Fibroblast of pulmonary artery (primary cell): ENCODE measurements around the gene CCNG2.

ENCODE experiments used
- DNase-seq: peaks from one replicate; pipeline ENCODE4 v3.0.0-alpha.2; 2010; ENCODE audit warnings: low read depth
- H3K4me3 ChIP-seq: replicated peaks from 2 replicates; pipeline ENCODE4 v1.5.1; 2011; ENCODE audit warnings: low read depth, mild to moderate bottlenecking, control low read depth, low read length, moderate library complexity
- TF ChIP-seq, protein P1 (sequence below): IDR thresholded peaks from 2 replicates; pipeline ENCODE4 v1.5.1; 2011; ENCODE audit warnings: mild to moderate bottlenecking, control low read depth, low read length, inconsistent platforms; ENCODE audit errors: missing control alignments

Gene CCNG2

DNA sequence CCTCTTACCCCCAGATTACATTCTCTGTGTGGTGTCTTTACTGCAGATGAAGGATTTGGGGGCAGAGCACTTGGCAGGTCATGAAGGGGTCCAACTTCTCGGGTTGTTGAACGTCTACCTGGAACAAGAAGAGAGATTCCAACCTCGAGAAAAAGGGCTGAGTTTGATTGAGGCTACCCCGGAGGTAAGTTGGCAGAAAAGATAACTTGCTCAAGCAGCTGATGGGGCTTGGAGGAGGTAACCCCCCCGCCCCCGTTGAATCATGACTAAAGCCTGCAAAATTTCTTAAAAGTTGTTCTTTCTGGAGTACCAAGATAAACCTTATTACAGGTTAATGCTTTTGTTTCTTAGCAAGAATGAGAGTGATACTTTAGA, 1.5 kb downstream of the CCNG2 start:
- peak overlapping the region; percentile 96 for H3K4me3 ChIP-seq
- TF ChIP-seq, protein P1, sequence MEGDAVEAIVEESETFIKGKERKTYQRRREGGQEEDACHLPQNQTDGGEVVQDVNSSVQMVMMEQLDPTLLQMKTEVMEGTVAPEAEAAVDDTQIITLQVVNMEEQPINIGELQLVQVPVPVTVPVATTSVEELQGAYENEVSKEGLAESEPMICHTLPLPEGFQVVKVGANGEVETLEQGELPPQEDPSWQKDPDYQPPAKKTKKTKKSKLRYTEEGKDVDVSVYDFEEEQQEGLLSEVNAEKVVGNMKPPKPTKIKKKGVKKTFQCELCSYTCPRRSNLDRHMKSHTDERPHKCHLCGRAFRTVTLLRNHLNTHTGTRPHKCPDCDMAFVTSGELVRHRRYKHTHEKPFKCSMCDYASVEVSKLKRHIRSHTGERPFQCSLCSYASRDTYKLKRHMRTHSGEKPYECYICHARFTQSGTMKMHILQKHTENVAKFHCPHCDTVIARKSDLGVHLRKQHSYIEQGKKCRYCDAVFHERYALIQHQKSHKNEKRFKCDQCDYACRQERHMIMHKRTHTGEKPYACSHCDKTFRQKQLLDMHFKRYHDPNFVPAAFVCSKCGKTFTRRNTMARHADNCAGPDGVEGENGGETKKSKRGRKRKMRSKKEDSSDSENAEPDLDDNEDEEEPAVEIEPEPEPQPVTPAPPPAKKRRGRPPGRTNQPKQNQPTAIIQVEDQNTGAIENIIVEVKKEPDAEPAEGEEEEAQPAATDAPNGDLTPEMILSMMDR, result no peak
- DNase-seq, result peak; percentile 21

DNA sequence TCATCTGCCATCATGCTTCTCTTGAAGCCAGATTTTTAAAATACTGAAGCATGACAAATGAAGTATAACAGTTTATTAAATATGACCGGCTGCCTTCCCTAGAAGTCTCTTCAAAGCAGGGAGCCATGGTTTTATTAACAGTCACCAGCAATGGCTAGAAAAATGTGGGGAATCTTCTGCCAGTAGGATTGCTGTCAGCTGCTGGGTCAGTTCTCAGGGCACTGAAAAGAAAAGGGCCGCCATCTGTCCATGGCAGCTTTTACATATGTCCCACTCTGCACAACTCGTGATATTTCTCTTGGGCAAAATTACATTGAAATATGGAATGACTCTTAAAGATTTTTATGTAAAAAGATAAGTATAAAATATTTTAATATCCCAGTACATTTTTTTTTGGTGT, 2.8 kb downstream of the CCNG2 start:
- no peak overlapping the region for H3K4me3 ChIP-seq
- DNase-seq, result no peak
- TF ChIP-seq, protein P1, result no peak

DNA sequence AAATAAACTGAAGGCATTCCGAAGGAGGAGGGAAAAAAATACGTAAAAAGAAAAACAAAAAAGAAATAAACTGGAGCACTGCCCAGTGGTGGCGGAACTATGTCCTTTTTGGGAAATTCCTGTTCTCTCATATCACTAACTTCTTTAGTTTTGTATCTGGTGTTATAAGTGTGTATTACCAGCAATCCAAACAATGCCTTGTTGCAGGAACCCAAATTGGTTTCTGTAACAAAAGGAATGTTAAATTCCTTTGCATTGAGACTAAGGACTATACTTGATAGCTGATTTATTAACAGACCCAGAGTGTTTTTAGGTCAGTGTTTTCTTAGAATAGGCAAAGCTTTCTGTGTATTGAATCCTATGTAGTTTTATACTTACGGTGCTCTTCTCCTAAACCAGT, 6.6 kb downstream of the CCNG2 start:
- DNase-seq, result no peak
- no peak overlapping the region for H3K4me3 ChIP-seq
- TF ChIP-seq, protein P1, result no peak

DNA sequence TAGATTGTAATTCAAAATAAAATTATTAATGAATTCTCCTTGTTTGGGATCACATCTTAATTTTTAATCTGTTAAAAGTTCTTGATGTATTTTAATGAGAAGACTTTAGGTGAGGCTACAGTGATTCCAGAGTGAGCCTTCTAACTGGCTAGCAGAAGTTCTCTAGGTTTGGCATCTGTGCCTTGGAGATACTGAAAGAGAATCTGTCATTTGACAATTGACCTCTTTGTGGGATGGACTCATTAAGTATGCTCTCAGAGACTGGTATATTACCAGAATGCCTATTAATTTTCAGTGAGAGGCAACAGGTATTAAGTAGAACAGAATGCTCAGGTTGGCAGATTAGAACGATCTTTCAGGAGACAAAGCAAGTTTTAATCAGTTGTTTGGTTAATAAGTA, 10.2 kb downstream of the CCNG2 start:
- H3K4me3 ChIP-seq, result no peak overlapping the region
- no peak for DNase-seq
- TF ChIP-seq, protein P1, result no peak

DNA sequence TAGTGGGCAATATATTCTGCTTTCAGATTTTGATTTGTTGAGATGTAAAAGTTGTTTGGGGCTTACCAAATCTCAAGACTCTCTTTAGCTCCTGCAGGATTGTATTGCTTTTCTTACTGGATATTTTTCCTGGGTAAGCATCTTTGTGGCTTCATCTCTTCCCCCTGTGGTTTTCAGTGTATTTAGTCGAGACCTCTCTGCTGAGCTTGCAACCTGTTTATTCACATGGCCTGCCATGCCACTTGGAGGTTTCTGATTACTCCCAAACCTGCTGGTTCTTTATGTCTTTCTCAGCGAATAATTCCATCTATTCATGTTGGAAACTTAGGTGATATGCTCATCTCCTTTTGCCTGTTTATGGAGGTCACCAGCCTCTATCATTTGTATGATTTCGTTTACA, 10.9 kb downstream of the CCNG2 start:
- TF ChIP-seq, protein P1, result no peak
- DNase-seq, result no peak
- no peak overlapping the region for H3K4me3 ChIP-seq

DNA sequence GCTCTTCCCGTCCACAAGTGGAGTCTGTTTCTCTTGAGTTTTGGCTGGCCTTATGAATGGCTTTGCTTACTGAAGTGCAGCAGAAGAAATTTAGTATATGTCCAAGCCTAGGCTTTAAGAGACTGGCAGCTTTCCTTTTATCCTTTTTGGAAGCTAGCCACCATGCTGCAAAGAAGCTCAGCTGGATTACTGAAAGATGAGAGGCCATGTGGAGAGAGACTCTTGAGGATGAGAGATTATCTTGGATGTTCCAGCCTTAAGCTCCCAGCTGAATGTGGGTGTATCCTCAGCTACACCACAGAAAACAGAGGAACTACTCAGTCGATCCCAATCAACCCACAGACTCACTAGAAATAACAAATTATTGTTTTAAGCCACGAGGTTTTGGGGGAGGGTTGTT, 12.5 kb downstream of the CCNG2 start:
- no peak overlapping the region for H3K4me3 ChIP-seq
- TF ChIP-seq, protein P1, result no peak
- no peak for DNase-seq

DNA sequence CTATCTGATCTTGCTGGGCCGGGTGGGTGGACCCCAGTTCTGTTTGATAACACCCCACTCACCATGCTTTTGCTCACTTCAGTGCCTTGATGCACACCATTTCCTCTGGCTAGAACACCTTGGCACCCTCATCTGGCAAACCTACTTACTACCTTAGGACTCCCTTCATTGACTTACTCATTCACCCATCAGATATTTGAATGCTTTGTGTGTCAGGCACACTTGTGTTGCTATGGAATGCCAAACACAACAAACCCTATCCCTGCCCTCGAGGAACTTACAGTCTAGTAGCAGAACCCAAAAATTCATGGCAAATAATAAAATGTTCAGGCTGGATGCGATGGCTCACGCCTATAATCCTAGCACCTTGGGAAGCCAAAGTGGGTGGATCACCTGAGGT, 13.9 kb downstream of the CCNG2 start:
- H3K4me3 ChIP-seq, result no peak overlapping the region
- DNase-seq, result no peak
- TF ChIP-seq, protein P1, result no peak
